GM21825 (cell line): ENCODE measurements around the gene NHSL2.

Experiments used
- ATAC-seq: cut with Tn5 transposase; IDR thresholded peaks from one replicate; pipeline ENCODE4 v1.9.1; 2021; ENCODE audit warnings: mild to moderate bottlenecking, moderate library complexity; ENCODE audit not compliant: unreplicated experiment

The NHSL2 gene

DNA sequence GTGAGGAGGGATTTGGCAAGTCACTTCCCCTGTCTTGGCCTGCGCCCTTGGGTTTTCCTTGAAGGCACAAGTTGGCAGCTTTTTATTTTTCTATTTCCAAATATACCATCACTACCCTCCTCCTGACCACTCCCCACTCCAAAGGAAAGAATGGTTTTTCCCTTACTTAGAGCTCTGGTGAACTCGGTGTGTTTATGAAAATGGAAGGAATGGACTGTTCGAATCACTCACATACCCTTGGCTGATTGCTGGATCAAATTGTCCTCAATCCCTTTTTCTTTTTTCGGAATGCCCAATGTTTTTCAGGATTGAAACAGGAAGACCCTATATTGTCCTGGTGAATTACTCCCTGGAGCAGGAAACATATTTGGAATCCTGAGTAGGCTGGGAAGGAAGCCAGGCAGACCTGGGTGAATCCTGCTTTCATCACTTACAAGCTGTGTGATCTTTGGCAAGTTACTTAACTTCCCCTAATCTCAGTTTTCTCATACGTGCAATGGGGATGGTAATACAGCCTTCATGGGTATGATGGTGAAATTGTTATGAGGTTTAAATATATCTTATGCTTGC, 150.4 kb downstream of the NHSL2 start:
- no peak for ATAC-seq

DNA sequence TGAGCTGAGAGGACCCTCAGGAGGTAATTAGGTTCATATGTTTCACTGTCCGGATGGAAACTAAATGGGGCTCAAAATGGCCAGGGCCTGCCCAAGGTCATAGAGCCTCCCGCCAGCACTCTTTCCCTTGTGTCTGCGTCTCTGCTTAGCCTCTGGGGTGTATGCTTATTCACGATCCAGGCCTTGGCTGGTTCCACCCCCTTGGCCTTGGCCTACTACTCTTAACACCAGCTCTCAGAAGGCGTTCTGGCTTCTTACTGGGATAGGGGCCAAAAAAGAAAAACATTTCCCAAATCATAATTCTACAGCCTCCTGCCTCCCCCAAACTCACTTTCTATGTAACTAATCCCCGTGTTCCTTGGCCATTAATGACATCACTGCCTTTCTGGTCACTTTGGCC, 152.3 kb downstream of the NHSL2 start:
- ATAC-seq = no peak

DNA sequence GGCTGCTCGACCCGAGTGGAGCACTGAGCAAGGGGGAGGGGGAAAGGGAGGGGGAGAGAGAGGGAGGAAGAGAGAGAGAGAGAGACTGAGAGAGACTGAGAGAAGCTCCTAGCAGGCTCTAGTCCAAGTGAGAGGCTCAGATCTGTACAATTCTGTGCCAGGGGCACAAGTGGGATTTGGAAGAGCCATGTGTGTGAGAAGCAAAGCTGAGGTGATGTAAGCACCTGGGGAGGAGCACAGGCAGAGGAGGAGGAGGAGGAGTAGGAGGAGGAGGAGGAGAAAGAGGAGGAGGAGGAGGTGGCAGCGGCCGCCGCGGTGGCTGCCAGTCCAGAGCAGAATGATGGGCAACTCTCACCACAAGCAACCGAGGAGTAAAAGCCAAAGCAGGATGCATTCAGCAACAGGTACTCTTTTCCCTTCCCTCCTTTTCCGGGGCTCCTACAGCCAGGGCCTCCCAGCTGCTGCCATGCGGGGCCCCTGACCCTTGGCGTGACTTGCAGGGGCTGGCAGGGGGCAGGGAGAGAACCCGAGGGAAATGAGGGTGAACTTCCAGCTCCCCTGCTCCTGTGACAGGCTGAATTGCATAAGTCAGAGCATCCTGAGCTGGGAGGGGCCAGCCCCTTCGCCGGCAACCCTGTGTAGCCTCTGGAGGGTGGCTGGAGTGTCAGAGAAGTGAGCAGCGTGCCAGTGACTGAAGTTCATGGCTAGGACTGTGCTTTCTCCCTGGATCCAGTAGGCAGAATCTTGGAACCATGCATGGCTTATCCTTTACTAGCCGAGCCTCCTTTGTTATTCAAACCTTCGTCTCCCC, 158.9 kb downstream of the NHSL2 start:
- no peak for ATAC-seq

DNA sequence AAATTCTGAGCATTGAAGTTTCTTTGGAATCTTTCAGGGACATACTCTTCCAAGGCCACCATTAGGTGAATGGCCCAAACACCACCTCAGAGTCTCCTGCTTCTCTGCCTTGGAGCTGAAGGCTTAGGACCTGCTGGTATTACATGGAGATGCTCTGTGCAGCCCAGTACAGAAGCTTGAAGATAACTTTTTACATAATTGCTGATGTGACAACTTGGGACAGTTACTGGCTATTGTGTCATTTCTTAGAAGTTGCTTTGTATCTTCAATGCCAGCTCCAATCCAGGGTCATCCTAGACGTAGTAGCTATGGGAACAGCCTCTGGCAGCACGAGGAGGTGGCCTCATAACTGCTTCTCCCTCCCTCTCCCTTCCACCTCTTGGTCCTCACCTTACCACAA, 160.6 kb downstream of the NHSL2 start:
- ATAC-seq = no peak

DNA sequence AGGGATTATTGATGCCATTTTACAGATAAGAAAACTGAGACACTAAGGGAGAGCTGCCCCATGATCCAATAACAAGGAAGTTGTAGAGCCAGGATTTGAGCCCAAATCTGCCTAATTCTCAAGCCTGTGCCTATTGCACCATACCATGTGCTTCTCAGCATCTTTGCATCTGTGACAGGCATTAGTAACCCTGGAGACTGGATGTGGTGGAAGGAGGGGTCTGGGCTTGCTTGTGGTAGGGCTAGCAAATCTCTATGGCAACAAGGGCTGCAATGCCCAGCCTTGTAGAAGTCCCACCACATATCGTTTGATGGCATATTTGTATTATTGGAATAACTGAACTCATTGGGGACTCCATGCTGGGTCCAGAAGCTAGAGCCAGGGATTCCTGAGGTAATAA, 163.0 kb downstream of the NHSL2 start:
- no peak for ATAC-seq

DNA sequence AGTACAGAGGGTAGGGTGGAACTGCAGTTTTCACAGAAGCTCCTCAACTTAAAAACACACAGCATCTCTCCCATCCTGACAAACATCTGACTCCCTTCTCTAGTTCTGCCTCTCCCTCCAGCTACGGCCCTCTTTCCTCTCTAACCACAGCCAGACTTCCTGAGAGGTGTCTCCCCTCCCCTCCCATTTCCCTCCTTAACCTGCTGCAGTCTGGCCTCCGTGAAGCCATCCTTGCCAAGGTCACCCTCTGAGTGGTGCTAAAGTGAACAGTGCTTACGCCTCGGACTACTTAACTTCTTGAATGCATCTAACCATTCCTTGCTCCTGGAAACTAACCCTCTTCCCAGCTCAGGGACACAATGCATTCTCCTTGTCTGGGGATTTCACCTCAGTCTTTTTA, 167.8 kb downstream of the NHSL2 start:
- no peak for ATAC-seq

DNA sequence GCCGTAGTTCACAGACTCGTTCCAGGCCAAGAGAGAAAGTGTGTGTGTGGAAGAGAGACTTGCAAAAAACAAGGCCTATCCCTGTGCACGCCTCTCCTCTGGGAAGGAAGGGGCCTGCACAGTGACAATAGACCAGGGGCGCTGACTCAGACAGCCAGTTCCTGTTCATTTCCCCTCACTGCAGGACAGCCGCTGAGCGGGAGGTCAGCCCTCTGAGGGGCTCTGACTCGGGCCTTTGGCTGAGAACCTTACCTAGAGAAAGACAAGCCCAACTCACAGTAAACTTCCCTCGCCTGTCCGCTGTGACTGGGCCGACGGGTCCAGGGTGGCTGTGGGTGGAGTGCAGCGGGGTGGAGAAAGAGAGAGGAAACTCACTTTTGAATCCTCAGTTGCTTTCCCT, 169.0 kb downstream of the NHSL2 start:
- ATAC-seq = no peak

DNA sequence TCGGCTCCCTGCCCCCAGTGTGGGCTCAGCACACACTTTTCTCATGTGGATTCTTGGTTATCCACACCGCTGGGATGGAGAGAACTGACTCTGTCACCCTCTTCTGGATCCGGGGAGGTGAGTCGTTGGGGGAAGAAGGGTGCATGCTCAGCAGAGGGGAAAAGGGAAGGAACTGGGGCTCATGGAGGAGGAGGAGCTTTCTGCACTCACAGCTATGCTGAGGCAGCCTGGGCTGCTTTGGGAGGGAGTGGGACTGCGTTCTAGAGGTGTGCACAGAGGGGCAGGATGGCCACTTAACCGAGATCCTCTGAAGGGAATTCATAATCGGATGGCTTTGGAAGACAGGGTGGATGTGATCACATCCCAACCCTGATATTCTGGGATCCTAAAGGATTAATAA, 169.5 kb downstream of the NHSL2 start:
- ATAC-seq = no peak

DNA sequence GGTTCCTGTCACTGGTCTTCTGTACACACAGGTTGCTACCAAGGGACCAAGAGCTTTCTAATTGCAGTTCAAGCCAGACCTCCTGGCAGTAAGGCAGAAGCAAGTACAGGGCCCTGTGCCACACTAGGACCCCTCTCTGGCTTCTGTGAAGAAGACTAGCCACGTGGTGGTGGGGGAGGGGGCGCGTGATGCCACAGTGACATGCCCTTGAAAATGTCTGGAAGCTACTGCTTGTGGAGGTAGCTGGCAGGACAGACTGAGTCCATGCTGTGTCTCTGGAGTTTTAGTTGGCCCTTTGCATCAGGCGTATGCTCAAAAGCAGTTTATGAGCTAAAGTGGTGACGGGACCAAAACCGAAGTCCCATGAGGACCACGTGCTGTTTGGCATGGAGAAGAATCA, 170.2 kb downstream of the NHSL2 start:
- no peak for ATAC-seq

DNA sequence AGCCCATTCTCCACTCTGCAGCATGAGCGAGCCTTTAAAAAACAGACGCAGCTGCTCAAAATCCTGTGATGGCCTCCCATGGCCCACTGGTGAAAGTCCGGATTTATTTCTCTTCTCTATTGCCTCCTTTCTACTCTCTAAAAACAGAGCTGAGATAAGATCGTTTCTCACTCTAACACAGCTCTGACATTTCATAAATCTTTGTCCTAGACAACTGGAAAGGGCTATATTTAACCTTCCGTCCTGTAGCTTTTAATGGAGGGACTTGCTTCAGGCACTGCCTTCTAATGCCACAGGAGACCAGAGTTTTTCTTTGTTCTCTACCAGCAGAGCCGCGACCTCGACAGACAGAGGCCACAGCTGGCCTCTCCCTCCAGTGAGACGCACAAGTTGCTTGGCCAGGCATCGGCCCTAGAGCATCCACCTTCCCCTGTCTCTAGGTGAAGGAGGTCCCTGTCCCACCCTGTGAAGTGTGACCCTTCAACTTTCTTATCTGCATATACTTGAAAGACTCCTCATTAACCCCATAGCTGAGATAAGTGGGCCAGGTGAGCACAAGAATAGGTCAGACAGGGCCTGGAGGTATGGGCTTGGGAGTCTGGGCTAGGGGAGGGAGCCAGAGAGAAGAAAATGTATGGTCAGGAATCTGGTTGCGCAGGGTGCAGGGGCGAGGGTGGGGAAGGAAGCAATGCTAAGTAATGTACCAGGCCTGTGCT, 171.1 kb downstream of the NHSL2 start:
- ATAC-seq = no peak

DNA sequence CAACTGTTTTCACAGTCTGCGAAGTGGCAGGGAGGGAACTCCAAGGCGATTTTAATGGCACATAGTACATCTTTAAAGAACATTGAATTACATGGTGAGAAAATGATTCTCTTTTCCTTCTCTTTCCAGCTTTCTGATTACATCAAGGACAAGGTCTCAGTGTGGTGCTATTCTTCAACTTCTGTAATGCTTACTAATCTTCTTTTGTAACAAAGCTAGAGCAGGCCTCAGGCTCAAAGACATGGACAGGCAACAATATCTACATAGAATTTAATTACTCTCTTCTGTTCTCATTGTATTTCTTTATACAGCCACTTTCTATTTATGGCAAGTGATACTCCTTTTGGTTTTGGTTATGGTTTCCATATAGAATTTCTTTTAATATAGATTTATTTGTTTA, 172.6 kb downstream of the NHSL2 start:
- no peak for ATAC-seq

DNA sequence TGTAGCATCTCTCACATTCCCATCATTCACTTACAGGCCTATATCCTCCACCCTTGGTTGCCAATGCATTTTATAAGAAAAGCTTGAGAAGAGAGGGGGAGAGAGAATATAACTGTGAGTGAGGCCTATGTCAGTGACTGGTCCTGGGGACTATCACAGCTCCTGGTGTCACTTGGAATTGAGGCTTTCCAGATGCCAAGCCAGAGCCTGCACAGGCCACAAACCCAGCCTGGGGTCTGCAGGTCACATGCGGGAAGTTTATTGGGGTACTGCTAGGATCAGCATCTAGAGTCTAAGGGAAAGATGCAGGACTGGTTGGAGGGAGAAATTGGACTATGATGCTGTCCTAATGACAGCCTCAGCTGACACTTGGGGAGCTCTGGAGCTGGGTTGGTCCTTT, 173.5 kb downstream of the NHSL2 start:
- no peak for ATAC-seq

DNA sequence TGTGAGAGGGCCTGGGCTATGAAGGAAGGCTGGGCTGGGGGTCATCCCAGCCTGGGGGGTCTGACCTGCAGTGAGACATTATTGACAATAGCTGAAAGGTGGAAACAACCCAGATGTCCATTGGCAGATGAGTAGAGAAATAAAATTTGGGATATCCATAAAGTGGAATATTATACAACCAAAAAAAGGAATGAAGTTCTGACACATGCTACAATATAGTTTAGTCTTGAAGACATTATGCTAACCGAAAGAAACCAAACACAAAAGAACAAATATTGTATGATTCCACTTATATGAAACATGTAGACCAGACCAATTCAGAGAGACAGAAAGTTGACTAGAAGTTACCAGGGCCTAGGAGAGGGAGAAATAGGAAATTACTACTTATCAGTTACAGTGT, 176.3 kb downstream of the NHSL2 start:
- no peak for ATAC-seq

DNA sequence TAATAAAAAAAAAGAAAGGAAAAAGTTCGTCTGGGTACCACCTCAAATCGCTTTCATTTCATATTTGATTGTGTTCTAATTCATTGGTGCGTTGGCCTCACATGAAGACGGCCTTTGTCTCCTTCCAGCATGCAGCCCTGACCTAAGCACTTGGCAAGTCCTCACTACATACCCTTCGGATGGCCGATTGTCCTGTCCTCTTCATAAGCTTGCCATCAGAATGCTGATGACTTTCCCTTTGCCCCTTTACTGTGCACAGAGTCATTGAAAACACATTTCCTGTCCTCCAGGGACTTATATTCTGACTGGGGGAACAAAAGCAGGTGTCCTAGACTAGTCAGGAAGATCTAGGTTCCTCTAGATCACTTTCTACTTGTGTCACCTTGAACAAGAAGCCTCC, 178.1 kb downstream of the NHSL2 start:
- no peak for ATAC-seq

DNA sequence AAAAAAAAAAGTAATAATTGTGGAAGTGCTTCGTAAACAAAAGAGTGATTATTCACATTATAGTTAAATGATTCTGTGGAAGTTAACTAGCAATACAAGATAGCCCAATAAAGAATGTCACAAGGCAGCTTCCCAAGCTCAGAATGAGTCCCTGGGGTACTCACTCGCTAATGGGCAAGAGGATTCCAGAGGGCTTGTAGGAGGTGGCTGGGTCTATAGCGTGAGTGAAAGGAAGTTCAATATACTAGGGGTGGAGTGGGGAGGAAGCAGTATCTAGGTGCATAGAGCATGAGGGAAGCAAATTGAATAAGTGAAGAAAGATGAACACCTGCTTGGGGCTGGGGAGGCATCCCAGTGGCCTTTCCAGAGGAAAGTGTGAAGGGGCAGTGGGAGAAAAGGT, 178.6 kb downstream of the NHSL2 start:
- ATAC-seq = no peak

DNA sequence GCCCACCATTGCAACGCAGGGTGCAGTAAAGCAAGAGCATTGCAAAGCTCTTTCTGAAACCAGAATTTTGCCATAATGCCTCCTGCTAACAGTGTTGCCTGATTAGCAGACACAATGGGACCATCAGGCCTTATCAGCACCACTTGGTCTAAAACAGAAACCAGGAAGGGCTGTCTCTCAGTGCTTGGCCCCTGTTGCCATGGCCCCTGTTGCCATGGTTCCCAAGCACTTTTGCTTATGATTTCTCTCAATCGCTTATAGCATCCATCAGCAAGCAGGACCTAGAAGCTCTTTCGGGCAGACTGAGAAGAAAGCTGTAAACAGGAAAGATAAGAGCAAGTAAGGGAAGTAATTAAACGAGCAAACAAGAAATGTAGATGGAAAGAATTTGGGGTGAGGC, 184.2 kb downstream of the NHSL2 start:
- peak; percentile 82 for ATAC-seq

DNA sequence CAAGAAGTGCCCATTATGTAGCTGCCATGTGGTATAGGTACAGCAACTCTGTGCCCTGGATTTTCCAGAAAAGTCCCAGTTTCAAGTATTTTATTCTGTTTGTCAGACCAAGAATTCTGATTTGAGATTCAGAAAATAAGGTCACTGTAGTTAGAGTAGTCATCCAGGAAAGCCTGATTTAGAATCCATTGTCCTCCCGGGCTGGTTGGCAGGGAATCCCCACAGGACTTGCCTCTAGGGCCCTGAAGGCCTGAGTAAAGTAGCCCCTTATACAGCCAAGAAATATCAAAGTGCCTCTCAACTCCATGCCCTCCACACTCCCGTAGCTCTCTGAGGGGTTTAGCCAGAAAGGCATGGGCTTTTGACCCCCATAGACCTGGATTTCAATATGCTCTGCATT, 184.7 kb downstream of the NHSL2 start:
- no peak for ATAC-seq

DNA sequence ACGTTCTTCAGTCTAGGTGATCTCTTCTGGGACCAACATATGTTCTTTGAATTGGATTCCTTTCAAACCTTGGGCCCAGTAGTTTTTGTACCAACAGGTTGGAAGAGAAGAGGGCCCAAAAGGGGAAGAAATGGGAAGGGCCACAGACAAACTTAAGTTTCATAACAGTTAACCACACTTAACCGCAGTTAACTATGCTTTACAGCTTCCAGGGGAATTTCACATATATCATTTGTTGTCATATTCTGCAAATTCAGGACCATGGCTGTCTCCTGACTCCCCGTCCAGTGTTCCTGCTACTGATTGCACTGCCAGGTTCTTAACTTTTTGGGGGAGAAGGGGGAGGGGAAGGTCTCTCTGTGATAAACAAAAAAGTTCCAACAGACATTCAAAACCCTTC, 186.5 kb downstream of the NHSL2 start:
- no peak for ATAC-seq

DNA sequence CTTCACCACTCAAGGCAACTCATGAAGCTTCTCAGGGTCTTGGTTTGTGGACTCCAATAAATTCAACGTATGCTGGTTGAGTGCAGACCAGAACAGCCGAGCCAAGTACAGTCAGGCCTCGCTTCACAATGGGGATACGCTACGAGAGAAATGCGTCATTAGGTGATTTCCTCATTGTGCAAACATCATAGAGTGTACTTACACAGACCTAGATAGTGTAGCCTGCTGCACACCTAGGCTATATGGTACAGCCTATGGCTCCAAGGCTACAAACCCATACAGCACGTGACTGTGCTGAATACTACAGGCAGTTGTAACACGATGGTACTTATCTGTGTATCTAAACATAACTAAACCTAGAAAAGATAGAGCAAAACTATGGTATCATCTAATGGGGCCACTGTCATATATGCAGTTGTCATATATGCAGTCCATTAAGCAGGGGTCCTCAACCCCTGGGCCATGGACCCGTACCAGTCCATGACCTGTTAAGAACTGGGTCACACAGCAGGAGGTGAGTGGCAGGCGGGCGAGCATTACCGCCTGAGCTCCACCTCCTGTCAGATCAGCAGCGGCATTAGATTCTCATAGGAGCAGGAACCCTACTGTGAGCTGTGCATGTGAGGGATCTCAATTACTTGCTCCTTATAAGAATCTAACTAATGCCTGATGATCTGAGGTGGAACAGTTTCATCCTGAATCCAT, 189.6 kb downstream of the NHSL2 start:
- no peak for ATAC-seq

DNA sequence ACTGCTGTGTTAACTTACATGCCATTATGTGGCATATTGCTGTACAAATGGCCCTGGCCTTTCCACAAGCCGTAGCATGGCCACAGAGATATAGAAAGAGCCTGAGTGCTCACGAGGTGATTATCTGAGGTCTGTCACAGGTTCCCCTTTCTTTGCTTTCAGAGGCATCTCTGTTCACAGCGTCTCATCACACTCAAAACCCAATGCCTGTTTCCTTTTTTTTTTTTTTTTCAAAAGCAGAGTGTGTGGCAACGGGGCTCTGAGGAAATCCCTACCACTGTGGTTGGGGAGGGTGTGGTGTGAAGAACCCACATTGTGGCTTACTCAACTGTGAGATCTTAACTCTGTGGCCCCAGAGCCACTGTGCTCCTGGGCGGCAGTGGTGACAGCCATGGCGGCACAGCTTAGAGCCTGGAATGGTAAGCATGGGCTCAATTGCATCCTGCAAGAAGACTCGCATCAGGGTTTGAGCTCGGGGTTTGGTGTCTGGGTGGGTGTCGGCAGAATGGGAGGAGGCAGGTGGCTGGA, 190.2 kb downstream of the NHSL2 start:
- peak; percentile 78 for ATAC-seq

DNA sequence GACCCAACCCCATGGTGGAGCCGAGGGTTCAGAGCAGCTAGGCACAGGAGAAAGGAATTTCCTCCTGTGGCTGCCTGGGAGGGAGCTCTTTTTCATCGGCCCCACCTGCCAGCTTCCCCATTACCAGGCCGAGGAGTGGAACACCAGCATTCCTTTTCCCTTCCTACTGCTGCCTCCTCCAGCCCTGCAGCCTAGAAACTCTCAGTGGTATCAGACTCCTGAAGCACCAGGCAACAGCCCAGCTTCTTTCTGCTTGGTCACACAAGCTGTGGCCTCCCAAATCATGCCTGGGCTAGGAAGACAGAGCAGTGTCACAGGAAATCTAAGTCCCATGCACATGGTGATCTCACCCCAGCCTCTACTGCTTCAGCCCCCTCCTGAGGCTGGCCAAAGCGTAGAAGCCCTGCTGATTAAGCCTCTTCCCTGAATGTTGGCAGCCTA, 191.0 kb downstream of the NHSL2 start:
- ATAC-seq = no peak
